H9 (cell line): ENCODE measurements around the gene RYR1. TPM values are rescaled to one million over a fixed set of nuclear protein-coding genes. Genes with fewer than 3 reads are reported as not detected.

Source experiments
- DNase-seq: peaks from one replicate; pipeline ENCODE4 v3.0.0-alpha.2; 2017
- H2AFZ ChIP-seq: one replicate; pipeline ENCODE4 v1.6.1; 2013; ENCODE audit warnings: mild to moderate bottlenecking, low read length, control low read depth, moderate library complexity
- H2AK5ac ChIP-seq: 2 replicates; pipeline ENCODE4 v1.6.1; 2013; ENCODE audit warnings: low read length, control low read depth, mixed read lengths; ENCODE audit not compliant: insufficient read length
- H2BK120ac ChIP-seq: one replicate; pipeline ENCODE4 v1.6.1; 2013; ENCODE audit warnings: low read depth, mild to moderate bottlenecking, low read length, control low read depth, inconsistent platforms; ENCODE audit not compliant: poor library complexity, severe bottlenecking
- H2BK12ac ChIP-seq: 2 replicates; pipeline ENCODE4 v1.6.1; 2013; ENCODE audit warnings: low read length, control low read depth, mixed read lengths, low read depth; ENCODE audit not compliant: insufficient read length
- H2BK15ac ChIP-seq: 2 replicates; pipeline ENCODE4 v1.6.1; 2013; ENCODE audit warnings: low read depth, low read length, control low read depth
- H2BK20ac ChIP-seq: one replicate; pipeline ENCODE4 v1.6.1; 2013; ENCODE audit warnings: low read depth, mild to moderate bottlenecking, low read length, control low read depth, inconsistent platforms; ENCODE audit not compliant: poor library complexity, severe bottlenecking
- H2BK5ac ChIP-seq: 2 replicates; pipeline ENCODE4 v1.6.1; 2013; ENCODE audit warnings: low read length, control low read depth, mixed read lengths; ENCODE audit not compliant: insufficient read length
- H3K14ac ChIP-seq: 2 replicates; pipeline ENCODE4 v1.6.1; 2013; ENCODE audit warnings: low read length, control low read depth; ENCODE audit not compliant: insufficient read depth
- H3K18ac ChIP-seq: 2 replicates; pipeline ENCODE4 v1.6.1; 2013; ENCODE audit warnings: low read depth, mild to moderate bottlenecking, mixed read lengths, low read length, control low read depth; ENCODE audit not compliant: insufficient read length
- H3K23ac ChIP-seq: 2 replicates; pipeline ENCODE4 v1.6.1; 2013; ENCODE audit warnings: low read length, control low read depth, mixed read lengths, low read depth; ENCODE audit not compliant: insufficient read length
- H3K23me2 ChIP-seq: 2 replicates; pipeline ENCODE4 v1.6.1; 2013; ENCODE audit warnings: low read depth, mild to moderate bottlenecking, mixed read lengths, low read length, control low read depth; ENCODE audit not compliant: insufficient read length, poor library complexity, severe bottlenecking
- H3K27ac ChIP-seq: 2 replicates; pipeline ENCODE4 v1.5.1; 2013; ENCODE audit warnings: low read length, control low read depth, mixed read lengths, low read depth; ENCODE audit not compliant: insufficient read length
- H3K27me3 ChIP-seq: 2 replicates; pipeline ENCODE4 v1.6.1; 2013; ENCODE audit warnings: low read length, control low read depth, inconsistent platforms; ENCODE audit not compliant: insufficient read depth
- H3K4ac ChIP-seq: 2 replicates; pipeline ENCODE4 v1.6.1; 2013; ENCODE audit warnings: low read depth, mild to moderate bottlenecking, control low read depth, inconsistent platforms, low read length, moderate library complexity
- H3K4me1 ChIP-seq: 2 replicates; pipeline ENCODE4 v1.6.1; 2013; ENCODE audit warnings: low read length, control low read depth, inconsistent platforms; ENCODE audit not compliant: insufficient read depth
- H3K4me2 ChIP-seq: 2 replicates; pipeline ENCODE4 v1.6.1; 2013; ENCODE audit warnings: low read length, control low read depth, mixed read lengths; ENCODE audit not compliant: insufficient read length, insufficient read depth
- H3K56ac ChIP-seq: 2 replicates; pipeline ENCODE4 v1.6.1; 2013; ENCODE audit warnings: low read depth, mild to moderate bottlenecking, mixed read lengths, low read length, control low read depth; ENCODE audit not compliant: insufficient read length
- H3K79me1 ChIP-seq: 2 replicates; pipeline ENCODE4 v1.6.1; 2013; ENCODE audit warnings: low read depth, mild to moderate bottlenecking, moderate library complexity, low read length, control low read depth, inconsistent platforms; ENCODE audit not compliant: insufficient read depth, poor library complexity, severe bottlenecking
- H3K79me2 ChIP-seq: 2 replicates; pipeline ENCODE4 v1.6.1; 2013; ENCODE audit warnings: low read length, control low read depth, inconsistent platforms; ENCODE audit not compliant: insufficient read depth
- H3K9ac ChIP-seq: 2 replicates; pipeline ENCODE4 v1.6.1; 2013; ENCODE audit warnings: low read length, control low read depth, mixed read lengths; ENCODE audit not compliant: insufficient read length; ENCODE audit errors: extremely low read depth
- H3K9me3 ChIP-seq: one replicate; pipeline ENCODE4 v1.6.1; 2013; ENCODE audit warnings: low read depth, low read length, inconsistent platforms; ENCODE audit not compliant: control insufficient read depth
- H3T11ph ChIP-seq: one replicate; pipeline ENCODE4 v1.6.1; 2013; ENCODE audit warnings: mild to moderate bottlenecking, low read length, control low read depth, inconsistent platforms
- H4K20me1 ChIP-seq: one replicate; pipeline ENCODE4 v1.6.1; 2013; ENCODE audit not compliant: control insufficient read depth, insufficient read length, insufficient read depth
- H4K5ac ChIP-seq: 2 replicates; pipeline ENCODE4 v1.6.1; 2013; ENCODE audit warnings: low read depth, mild to moderate bottlenecking, mixed read lengths, low read length, control low read depth; ENCODE audit not compliant: insufficient read length
- H4K8ac ChIP-seq: replicated peaks from 2 replicates; pipeline ENCODE4 v1.6.1; 2013; ENCODE audit warnings: low read length, control low read depth, mixed read lengths, low read depth; ENCODE audit not compliant: insufficient read length
- H4K91ac ChIP-seq: 2 replicates; pipeline ENCODE4 v1.6.1; 2013; ENCODE audit warnings: low read depth, mild to moderate bottlenecking, moderate library complexity, mixed read lengths, low read length, control low read depth; ENCODE audit not compliant: insufficient read length
- H3K27ac Mint-ChIP-seq, 3 experiments: 2 replicates in 2 of 3; 3 replicates in 1 of 3; pipeline ENCODE4 v1.8.0; 2020 to 2021; ENCODE audit warnings: mixed read lengths in 3 of 3, mild to moderate bottlenecking in 1 of 3, moderate library complexity in 1 of 3
- H3K27me3 Mint-ChIP-seq: 2 replicates; pipeline ENCODE4 v1.8.0; 2021; ENCODE audit warnings: low read depth, mild to moderate bottlenecking, moderate library complexity, mixed read lengths
- H3K36me3 Mint-ChIP-seq, 3 experiments: 2 replicates in 2 of 3; 3 replicates in 1 of 3; pipeline ENCODE4 v1.8.0; 2020 to 2021; ENCODE audit warnings: low read depth in 3 of 3, mixed read lengths in 3 of 3; ENCODE audit not compliant: insufficient read depth in 1 of 3
- H3K4me1 Mint-ChIP-seq, 2 experiments: 2 replicates each; pipeline ENCODE4 v1.8.0; 2020; ENCODE audit warnings: mixed read lengths in 2 of 2
- H3K4me3 Mint-ChIP-seq, 2 experiments: 2 replicates in 1 of 2; 3 replicates in 1 of 2; pipeline ENCODE4 v1.8.0; 2020 to 2021; ENCODE audit warnings: mild to moderate bottlenecking in 2 of 2, mixed read lengths in 2 of 2, moderate library complexity in 1 of 2
- H3K9me3 Mint-ChIP-seq, 2 experiments: 2 replicates in 1 of 2; 3 replicates in 1 of 2; pipeline ENCODE4 v1.8.0; 2020; ENCODE audit warnings: mild to moderate bottlenecking in 2 of 2, mixed read lengths in 2 of 2, moderate library complexity in 1 of 2
- CTCF ChIP-seq: fragments of 200-600 bp; sonication (generic); conservative IDR thresholded peaks from 3 replicates; pipeline ENCODE4 v1.8.0; 2021; ENCODE audit warnings: antibody characterized with exemption, mild to moderate bottlenecking
- WGBS: extraction: QIAGEN DNeasy Blood & Tissue Kit; methylation state at CpG from one replicate; pipeline ENCODE4 v1.1.7; 2013; ENCODE audit warnings: missing lambda C conversion rate, low lambda C conversion rate, mixed read lengths; ENCODE audit not compliant: insufficient read length; ENCODE audit errors: extremely low coverage; 5-methylcytosine and 5-hydroxymethylcytosine counted together
- total RNA-seq: library from RNA; stranded (reverse); gene quantifications from 2 replicates; pipeline ENCODE4 v1.2.1, GENCODE V29; 2021

The RYR1 gene
- total RNA-seq, 1 experiment from 2014 or later: 8.9 TPM

DNA sequence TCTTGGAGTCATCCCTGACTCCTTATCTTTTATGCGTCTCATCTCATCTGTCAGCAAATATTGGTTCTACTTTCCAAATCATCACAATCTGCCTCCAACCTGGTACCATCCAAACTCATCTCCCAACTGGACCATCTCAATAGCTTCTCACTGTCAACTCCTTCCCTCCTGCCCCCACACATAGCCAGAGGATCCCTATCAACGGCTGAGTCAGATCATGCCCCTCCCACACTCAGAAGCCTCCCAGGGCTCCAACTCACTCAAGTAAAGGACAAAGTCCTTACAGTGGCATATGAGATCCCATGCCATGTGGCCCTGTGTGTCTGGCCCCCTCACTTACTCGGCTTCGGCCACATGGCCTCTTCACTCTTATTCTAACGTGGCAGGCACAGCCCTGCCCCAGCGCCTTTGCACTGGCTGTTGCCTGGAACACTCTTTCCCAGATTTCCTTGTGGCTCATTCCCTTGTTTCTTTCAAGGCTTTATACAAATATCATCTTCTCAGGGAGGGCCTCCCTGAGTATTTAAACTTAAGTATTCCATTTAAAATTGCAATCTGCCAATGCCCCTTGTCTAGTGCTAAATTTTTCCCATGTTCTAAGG, 40.7 kb upstream of the RYR1 start:
- Histone ChIP-seq H3K4me1 (no peaks in the 10 kb centered on the region; the same call in 1 of the 2 replicates), H3K56ac (no peak overlapping the region), H4K5ac (no peak overlapping the region), H2AFZ (no peak overlapping the region), H2BK5ac (no peak overlapping the region), H2BK20ac (no peak overlapping the region), H4K8ac (no peak overlapping the region), H3K23me2 (peaks cover 23% of the 10 kb centered on the region), H3K23ac (no peak overlapping the region), H2BK15ac (no peak overlapping the region), H3K9ac (no peak overlapping the region), H3K79me1 (no peaks in the 10 kb centered on the region), H4K20me1 (no peaks in the 10 kb centered on the region), H3K27me3 (no peaks in the 10 kb centered on the region; the same call in 1 of the 2 replicates), H3K18ac (no peak overlapping the region), H3K9me3 (no peaks in the 10 kb centered on the region), H2AK5ac (no peak overlapping the region), H3K79me2 (no peaks in the 10 kb centered on the region; the same call in 1 of the 2 replicates), H3T11ph (no peak overlapping the region), H3K4me2 (no peak overlapping the region), H2BK12ac (no peak overlapping the region), H3K14ac (no peak overlapping the region), H4K91ac (no peak overlapping the region), H3K4ac (no peak overlapping the region), H2BK120ac (no peak overlapping the region), H3K27ac (no peak overlapping the region)
- DNase-seq: no peak
- H3K27ac Mint-ChIP-seq: peak overlapping the region in 1 of 3 experiments; percentile 20; a peak in 1 of 7 replicates
- H3K9me3 Mint-ChIP-seq: no peaks in the 10 kb centered on the region
- peaks cover 26 to 43% (median 31%) of the 10 kb centered on the region in 3 experiments for H3K36me3 Mint-ChIP-seq
- peaks cover 41 to 49% of the 10 kb centered on the region in 2 experiments for H3K4me1 Mint-ChIP-seq
- TF ChIP-seq CTCF: no peak
- peak overlapping the region in 1 of 2 experiments; percentile 2; a peak in 2 of 5 replicates for H3K4me3 Mint-ChIP-seq
- WGBS: no CpG with 5 or more reads among the region's 6 CpGs
- H3K27me3 Mint-ChIP-seq: peaks cover 25% of the 10 kb centered on the region
